CD4-positive, alpha-beta T cell treated with Interleukin-17A for 1 hour (primary cell): ENCODE data around the gene MAN2A2.

Experiments used
- DNase-seq: peaks from one replicate; pipeline ENCODE4 v3.0.0-alpha.2; 2020

MAN2A2 gene

GRCh38 chr15:90902840-90903732 lies at the start of gene MAN2A2:
MAN2A2 (plus strand) TSS chr15:90903302; CDS start chr15:90904208, 906 bp downstream.
- DNase-seq = peak; percentile 75

- no peak for DNase-seq
Measured at GRCh38 chr15:90855139-90855538, 48.0 kb upstream of the MAN2A2 start.

GRCh38 chr15:90857337-90857736 lies 45.8 kb upstream of the MAN2A2 start:
- no peak for DNase-seq

GRCh38 chr15:90857883-90858443 lies 45.1 kb upstream of the MAN2A2 start:
- DNase-seq = no peak

DNA sequence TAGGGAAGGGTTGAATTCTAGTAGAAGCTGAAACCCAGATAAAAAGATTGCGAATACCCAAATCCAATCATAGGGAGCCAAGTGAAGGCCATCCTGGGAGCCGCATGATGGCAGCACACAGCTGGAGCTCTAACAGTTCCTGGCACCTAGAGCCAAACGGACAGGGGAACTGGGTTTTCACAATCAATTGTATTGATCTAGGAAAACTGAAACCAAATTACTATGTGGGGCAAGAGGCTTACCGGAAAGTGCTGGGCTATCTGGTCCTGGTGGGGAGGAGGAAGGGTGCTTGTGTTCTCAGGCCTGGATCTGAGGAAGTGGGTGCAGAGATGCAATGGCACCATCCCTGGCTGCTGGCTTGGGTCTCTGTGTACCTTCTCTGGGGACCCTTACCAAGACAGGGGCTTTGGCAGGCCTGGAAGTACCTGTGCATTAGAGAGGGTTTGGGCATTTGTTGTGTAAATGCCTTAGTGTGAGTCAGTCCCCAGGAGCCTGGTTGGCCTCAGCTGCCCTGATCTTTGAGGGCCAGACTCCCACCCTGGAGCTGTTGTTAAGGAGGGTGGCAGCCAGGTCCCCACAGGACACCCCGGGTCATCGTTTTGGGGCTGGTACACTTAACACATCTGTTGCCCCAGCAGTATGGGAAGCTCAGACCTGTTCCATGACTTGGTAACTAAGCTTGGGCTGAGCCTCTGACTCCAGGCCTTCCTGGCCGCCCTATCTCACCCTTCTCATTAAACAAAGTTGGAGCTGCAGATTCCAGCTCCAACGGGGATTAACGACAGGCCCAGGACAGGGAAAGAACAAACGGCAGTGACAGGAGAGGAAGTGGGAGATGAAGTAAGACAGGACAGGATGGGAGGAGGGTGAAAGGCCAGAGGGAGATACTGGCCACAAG lies 43.6 kb upstream of the MAN2A2 start:
- no peak for DNase-seq

DNA sequence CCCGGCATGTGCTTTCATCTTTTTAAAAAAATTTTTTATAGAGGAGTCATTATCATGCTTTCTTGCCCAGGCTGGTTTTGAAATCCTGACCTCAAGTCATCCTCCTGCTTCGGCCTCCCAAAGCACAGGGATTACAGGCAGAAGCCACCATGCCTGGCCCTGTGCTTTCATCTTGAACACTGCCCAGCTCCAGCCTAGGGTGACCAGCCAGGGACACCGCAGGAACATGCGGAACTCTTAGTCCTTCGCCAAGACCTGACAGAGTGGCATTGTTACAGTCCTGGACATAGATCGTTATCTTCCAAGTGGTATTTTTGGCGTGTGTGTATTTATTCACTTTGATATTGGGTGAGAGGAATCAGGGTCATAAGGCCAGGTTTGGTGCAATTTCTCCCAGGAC lies 42.7 kb upstream of the MAN2A2 start:
- no peak for DNase-seq

GRCh38 chr15:90860942-90861675 lies 42.0 kb upstream of the MAN2A2 start:
- no peak for DNase-seq

DNA sequence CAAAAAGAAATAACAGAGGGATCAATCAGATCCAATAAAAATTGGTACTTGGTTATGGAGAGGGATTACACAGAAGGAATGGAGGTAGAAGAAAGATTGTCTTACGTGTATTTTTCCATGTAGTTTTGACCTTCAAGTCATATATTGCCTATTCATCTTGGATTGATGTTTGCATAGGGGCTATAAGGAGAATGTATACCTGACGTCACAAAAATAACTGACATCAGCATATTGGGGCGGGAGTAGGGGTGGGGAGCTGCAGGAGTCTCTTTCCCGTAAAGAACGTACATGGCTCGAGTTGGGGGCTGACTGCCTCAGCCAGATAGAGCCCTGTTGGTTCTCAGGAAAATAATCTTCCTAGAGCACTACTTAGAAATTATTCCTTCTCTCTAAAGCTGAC lies 40.6 kb upstream of the MAN2A2 start:
- DNase-seq = no peak

DNA sequence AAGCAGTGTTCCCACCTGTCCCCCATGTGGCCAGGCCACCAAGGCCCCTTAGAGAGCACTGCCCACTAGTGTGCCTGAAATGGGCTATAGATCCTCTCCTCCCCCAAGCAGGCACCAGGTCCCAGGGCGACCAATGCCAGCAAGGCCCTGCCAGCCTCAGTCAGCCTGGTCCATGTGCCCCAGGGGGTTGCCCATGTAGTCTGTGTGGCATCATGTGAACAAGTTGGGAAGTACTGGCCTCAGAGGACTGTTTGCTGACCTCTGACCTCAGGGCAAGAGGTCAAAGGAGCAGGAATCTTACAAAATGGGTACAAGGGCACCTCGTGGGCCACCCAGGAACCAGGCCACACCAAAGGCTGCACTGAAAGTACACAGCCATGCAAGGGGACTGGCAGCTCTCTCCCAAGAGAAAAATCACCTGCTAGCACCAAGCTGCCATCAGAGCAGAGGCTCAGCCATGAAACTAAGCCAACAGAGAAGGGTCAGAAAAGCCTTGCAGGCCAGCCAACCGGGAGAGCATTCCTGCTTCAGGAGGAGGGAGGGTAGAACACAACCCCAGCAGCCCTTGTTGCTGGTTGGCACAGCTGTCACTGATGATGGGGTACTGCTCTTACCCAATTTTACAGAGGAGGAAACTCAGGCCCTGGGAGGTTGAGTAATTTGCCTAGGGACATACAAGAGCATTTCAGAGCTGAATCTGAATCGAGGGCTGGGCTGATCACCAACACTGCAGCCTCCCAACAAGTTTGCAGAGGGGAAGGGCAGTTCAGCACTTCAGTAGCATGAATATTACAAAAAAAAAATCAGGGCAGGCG lies 39.9 kb upstream of the MAN2A2 start:
- no peak for DNase-seq

- DNase-seq = no peak
Measured at GRCh38 chr15:90863987-90864386, 39.1 kb upstream of the MAN2A2 start.

DNA sequence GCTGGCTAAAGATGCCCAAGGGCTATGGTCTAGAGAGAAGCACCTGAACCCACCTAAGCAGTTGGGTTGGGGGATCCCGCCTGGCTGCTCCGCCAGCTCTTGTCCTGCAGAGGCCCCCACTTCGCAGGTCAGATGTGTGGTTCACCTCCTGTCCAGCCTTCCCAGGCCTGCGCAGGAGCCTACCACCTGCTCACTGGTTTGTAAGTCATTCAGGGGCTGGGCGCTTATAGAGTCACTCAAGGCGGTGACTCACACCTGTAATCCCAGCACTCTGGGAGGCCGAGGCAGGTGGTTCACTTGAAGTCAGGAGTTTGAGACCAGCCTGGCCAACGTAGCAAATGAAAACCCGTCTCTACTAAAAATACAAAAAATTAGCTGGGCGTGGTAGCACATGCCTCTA lies 38.6 kb upstream of the MAN2A2 start:
- DNase-seq = no peak

DNA sequence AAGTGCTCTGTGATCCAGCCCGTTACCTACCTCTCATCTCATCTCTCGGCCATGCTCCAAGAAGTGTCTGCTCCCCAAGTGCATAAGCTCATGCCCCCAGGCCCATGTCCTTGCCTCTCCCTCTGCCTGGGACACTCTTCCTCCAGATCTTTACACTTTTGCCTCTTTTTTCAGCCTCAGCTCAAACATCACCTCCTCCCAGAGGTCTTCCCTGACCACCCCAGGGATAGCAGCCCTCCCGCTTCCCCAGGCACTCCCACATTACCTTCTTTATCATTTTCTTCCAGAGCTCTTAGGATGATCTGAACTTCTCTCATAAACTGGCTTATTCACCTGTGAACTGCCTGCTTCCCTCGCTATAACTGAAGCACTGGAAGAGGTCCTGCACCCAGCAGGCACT lies 37.4 kb upstream of the MAN2A2 start:
- DNase-seq = no peak

DNA sequence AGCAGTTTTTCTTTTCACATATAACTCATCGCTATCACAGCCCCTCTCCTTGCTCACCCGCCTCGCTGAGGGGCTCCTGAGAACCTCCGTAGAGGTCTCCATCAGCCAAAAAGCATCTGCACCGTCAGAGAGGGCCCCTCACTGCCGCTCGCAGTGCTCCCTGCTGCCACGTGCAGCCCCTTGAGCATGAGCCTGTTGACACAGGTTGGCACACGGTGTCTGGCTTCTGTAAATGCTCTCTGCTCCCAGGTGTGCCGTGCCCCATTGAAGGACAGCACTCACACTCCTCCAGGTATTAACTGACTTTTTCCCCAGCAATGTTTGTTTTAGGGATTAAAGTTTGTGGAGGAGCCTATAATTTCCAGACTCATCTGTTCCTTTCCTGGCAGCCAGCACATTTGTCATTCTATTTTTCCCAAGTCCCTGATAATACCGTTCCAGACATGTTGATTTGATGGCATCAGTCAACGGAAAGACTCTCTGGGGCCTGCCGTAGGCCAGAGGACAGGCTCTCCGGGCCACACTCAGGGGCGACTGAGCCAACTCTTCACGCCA lies 36.9 kb upstream of the MAN2A2 start:
- no peak for DNase-seq

GRCh38 chr15:90866800-90867199 lies 36.3 kb upstream of the MAN2A2 start:
- DNase-seq = no peak

GRCh38 chr15:90868261-90868689 lies 34.8 kb upstream of the MAN2A2 start, which contains the start of gene FURIN:
FURIN (plus strand) TSS chr15:90868588; CDS start chr15:90875741, 7,153 bp downstream.
- DNase-seq = no peak

DNA sequence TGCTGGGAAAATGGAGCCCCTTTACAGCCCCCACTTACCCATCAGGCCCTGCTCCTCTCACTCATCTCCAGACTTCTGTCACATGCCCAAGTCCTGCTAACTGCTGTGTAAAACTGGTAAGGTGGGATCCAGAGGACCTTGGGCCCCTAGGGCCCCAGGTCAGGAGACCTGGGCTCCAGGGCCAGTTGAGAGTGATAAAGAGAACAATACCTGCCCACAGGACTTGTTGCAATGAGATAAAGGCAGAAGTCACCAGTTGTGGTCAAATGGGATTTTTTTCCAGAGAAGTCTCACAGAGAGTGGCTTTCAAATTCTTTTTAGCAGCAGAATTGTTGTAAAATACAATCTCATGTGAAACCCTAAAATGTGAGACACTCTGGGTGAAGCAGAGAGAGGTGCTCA lies 34.0 kb upstream of the MAN2A2 start:
- DNase-seq = no peak

GRCh38 chr15:90869601-90870353 lies 33.3 kb upstream of the MAN2A2 start:
- peak; percentile 42 for DNase-seq

- no peak for DNase-seq
Measured at GRCh38 chr15:90870354-90871138, 32.6 kb upstream of the MAN2A2 start.

DNA sequence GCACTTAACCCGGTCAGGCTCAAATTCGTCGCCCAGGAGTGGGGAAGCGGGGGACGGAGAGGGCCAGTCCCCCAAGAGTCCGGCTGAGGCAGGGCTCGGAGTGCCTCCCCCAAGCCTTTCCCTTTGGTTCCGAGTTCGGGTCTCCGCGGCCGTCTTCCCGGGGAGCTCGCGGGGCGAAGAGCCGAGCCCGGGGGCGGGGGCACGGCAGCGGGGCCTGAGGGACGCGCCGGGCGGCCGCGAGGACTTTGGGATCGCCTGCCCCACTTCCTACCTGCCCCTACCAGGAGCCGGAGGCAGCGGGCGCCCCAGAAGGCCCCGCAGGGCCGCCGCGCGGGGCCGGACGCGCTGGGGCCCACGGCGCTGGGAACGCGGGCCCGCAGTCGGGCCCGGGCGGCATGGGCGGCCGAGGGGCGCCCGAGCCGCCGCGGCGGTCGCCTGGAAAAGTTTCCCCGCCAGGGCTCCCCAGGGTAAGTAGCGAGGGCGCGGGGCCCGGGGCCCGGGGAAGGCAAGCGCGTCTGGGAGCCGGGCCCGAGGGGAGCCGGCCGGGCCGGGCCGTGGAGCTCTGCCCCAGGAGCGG lies 31.9 kb upstream of the MAN2A2 start:
- DNase-seq = no peak
